ENCODE measurements around the gene TNFAIP8L3. TPM values are rescaled to one million over a fixed set of nuclear protein-coding genes. Genes with fewer than 3 reads are reported as not detected.
"Not testable (repeated sequence)": the region's sequence is repeated elsewhere in the genome, so short reads cannot be mapped to it uniquely, and the experiment has no call there.

The TNFAIP8L3 gene
- total RNA-seq, 1 experiment from 2014 or later, result not detected

GRCh38 chr15:51129535-51130188 is 35.0 kb upstream of the TNFAIP8L3 start:
- intact Hi-C loops (cut with micrococcal nuclease; ENCODE audit: unreplicated experiment), result no loop called here
- CTCF ChIA-PET, result no interaction called here

GRCh38 chr15:51128701-51129100 is 34.0 kb upstream of the TNFAIP8L3 start:
- no peak overlapping the region for H3K4me3 Mint-ChIP-seq (ENCODE audit: unreplicated experiment)
- TF ChIP-seq CTCF (IDR thresholded peaks at IDR 0.05; ENCODE audit: insufficient read depth in 1 of 2, low read depth in 1 of 2, low read length in 1 of 2, severe bottlenecking in 1 of 2, unreplicated experiment in 1 of 2), result no peak
- Histone ChIP-seq H3K36me3 (ENCODE audit: control insufficient read depth, insufficient read depth, low read length) (no peaks in the 10 kb centered on the region), H3K27me3 (replicated peaks; ENCODE audit: control insufficient read depth, insufficient read depth, low read length) (no peaks in the 10 kb centered on the region), H3K9me3 (no peaks in the 10 kb centered on the region), H3K4me3 (ENCODE audit: low read depth, low read length) (no peak overlapping the region), H3K4me1 (no peaks in the 10 kb centered on the region)
- DNase-seq, result no peak
- no peaks in the 10 kb centered on the region for H3K4me1 Mint-ChIP-seq (ENCODE audit: low read depth, unreplicated experiment)
- H3K36me3 Mint-ChIP-seq (ENCODE audit: insufficient read depth, unreplicated experiment), result no peaks in the 10 kb centered on the region
- H3K27ac Mint-ChIP-seq (ENCODE audit: unreplicated experiment), result no peak overlapping the region
- H3K9me3 Mint-ChIP-seq (ENCODE audit: unreplicated experiment), result no peaks in the 10 kb centered on the region
- intact Hi-C loops (cut with micrococcal nuclease; ENCODE audit: unreplicated experiment), result no loop called here
- CTCF ChIA-PET, result no interaction called here
- BruUV-seq (replicated peaks), result no TSS peak
- no peaks in the 10 kb centered on the region for H3K27me3 Mint-ChIP-seq (ENCODE audit: insufficient read depth, unreplicated experiment)
- POLR2A ChIA-PET, result no interaction called here

More at GRCh38 chr15:51129535-51130188, 35.0 kb upstream of the TNFAIP8L3 start:
- no peaks in the 10 kb centered on the region for H3K4me1 Mint-ChIP-seq (ENCODE audit: low read depth, unreplicated experiment)
- H3K36me3 Mint-ChIP-seq (ENCODE audit: insufficient read depth, unreplicated experiment), result no peaks in the 10 kb centered on the region
- Histone ChIP-seq H3K9me3 (no peaks in the 10 kb centered on the region), H3K27me3 (replicated peaks; ENCODE audit: control insufficient read depth, insufficient read depth, low read length) (no peaks in the 10 kb centered on the region), H3K4me1 (no peaks in the 10 kb centered on the region), H3K4me3 (ENCODE audit: low read depth, low read length) (no peak overlapping the region), H3K36me3 (ENCODE audit: control insufficient read depth, insufficient read depth, low read length) (no peaks in the 10 kb centered on the region)
- POLR2A ChIA-PET, result no interaction called here
- no peak overlapping the region for H3K4me3 Mint-ChIP-seq (ENCODE audit: unreplicated experiment)
- H3K9me3 Mint-ChIP-seq (ENCODE audit: unreplicated experiment), result no peaks in the 10 kb centered on the region
- no peaks in the 10 kb centered on the region for H3K27me3 Mint-ChIP-seq (ENCODE audit: insufficient read depth, unreplicated experiment)
- no peak for TF ChIP-seq CTCF (IDR thresholded peaks at IDR 0.05; ENCODE audit: insufficient read depth in 1 of 2, low read depth in 1 of 2, low read length in 1 of 2, severe bottlenecking in 1 of 2, unreplicated experiment in 1 of 2)
- H3K27ac Mint-ChIP-seq (ENCODE audit: unreplicated experiment), result no peak overlapping the region
- no peak for DNase-seq
- no TSS peak for BruUV-seq (replicated peaks)

- TF ChIP-seq CTCF (IDR thresholded peaks at IDR 0.05; ENCODE audit: insufficient read depth in 1 of 2, low read depth in 1 of 2, low read length in 1 of 2, severe bottlenecking in 1 of 2, unreplicated experiment in 1 of 2), result no peak
- H3K4me3 ChIP-seq (ENCODE audit: low read depth, low read length), result no peak overlapping the region
- no peaks in the 10 kb centered on the region for H3K4me1 ChIP-seq
- Mint-ChIP-seq H3K36me3 (ENCODE audit: insufficient read depth, unreplicated experiment) (no peaks in the 10 kb centered on the region), H3K9me3 (ENCODE audit: unreplicated experiment) (no peaks in the 10 kb centered on the region), H3K4me1 (ENCODE audit: low read depth, unreplicated experiment) (no peaks in the 10 kb centered on the region), H3K4me3 (ENCODE audit: unreplicated experiment) (no peak overlapping the region), H3K27ac (ENCODE audit: unreplicated experiment) (no peak overlapping the region), H3K27me3 (ENCODE audit: insufficient read depth, unreplicated experiment) (no peaks in the 10 kb centered on the region)
- H3K27me3 ChIP-seq (replicated peaks; ENCODE audit: control insufficient read depth, insufficient read depth, low read length), result no peaks in the 10 kb centered on the region
- ChIA-PET POLR2A (no interaction called here), CTCF (interaction anchor here (0.6 kb wide), 1 partner anchor 65 kb away, joined by 4 read pairs; no protein-coding TSS in a partner anchor)
- DNase-seq, result no peak
- no peaks in the 10 kb centered on the region for H3K36me3 ChIP-seq (ENCODE audit: control insufficient read depth, insufficient read depth, low read length)
- BruUV-seq (replicated peaks), result no TSS peak
- H3K9me3 ChIP-seq, result no peaks in the 10 kb centered on the region
- intact Hi-C loops (cut with micrococcal nuclease; ENCODE audit: unreplicated experiment), result no loop called here
Observed at GRCh38 chr15:51126842-51127241, 32.1 kb upstream of the TNFAIP8L3 start.

GRCh38 chr15:51123002-51123401 is 28.3 kb upstream of the TNFAIP8L3 start:
- intact Hi-C loops (cut with micrococcal nuclease; ENCODE audit: unreplicated experiment), result not testable (repeated sequence)

More at GRCh38 chr15:51123002-51123401, 28.3 kb upstream of the TNFAIP8L3 start:
- H3K27me3 Mint-ChIP-seq (ENCODE audit: insufficient read depth, unreplicated experiment); DNase-seq; H3K27ac Mint-ChIP-seq (ENCODE audit: unreplicated experiment); H3K36me3 Mint-ChIP-seq (ENCODE audit: insufficient read depth, unreplicated experiment); H3K4me1 Mint-ChIP-seq (ENCODE audit: low read depth, unreplicated experiment); H3K36me3 ChIP-seq (ENCODE audit: control insufficient read depth, insufficient read depth, low read length); H3K4me1 ChIP-seq; H3K4me3 ChIP-seq (ENCODE audit: low read depth, low read length); CTCF ChIA-PET; BruUV-seq (replicated peaks); H3K9me3 Mint-ChIP-seq (ENCODE audit: unreplicated experiment); H3K4me3 Mint-ChIP-seq (ENCODE audit: unreplicated experiment); H3K27me3 ChIP-seq (replicated peaks; ENCODE audit: control insufficient read depth, insufficient read depth, low read length); POLR2A ChIA-PET; H3K9me3 ChIP-seq: not testable (repeated sequence)

All from Caco-2 (cell line).